ENCODE measurements around the gene TNNT2.

GRCh38 chr1:201399352-201400126 is 22.1 kb upstream of the TNNT2 start:
- TF ChIP-seq EP300 (IDR thresholded peaks at IDR 0.05) (peak in 1 of 2 donors; percentile 38), CTCF (IDR thresholded peaks at IDR 0.05) (no peak), POLR2A (IDR thresholded peaks at IDR 0.05) (no peak)

All from tibial nerve (tissue), 4 donors.